DOHH2 (cell line): Measurements from ENCODE around the gene DOK3.

Experiments
- H3F3A ChIP-seq: fragments of 200-600 bp; sonication (generic), shearing (Covaris generic); 2 replicates; pipeline ENCODE4 v1.6.0; 2016; ENCODE audit warnings: antibody characterized with exemption, mild to moderate bottlenecking; ENCODE audit not compliant: control insufficient read depth, insufficient read depth
- H3K27ac ChIP-seq: fragments of 200-600 bp; sonication (generic); 2 replicates; pipeline ENCODE4 v1.5.1; 2014; ENCODE audit warnings: low read depth, mild to moderate bottlenecking, low read length, moderate library complexity
- H3K27me3 ChIP-seq: fragments of 200-600 bp; sonication (generic); 2 replicates; pipeline ENCODE4 v1.6.1; 2014; ENCODE audit warnings: mild to moderate bottlenecking, low read length, mixed read lengths; ENCODE audit not compliant: control insufficient read depth
- H3K36me3 ChIP-seq: fragments of 200-600 bp; sonication (generic); 2 replicates; pipeline ENCODE4 v1.6.1; 2014; ENCODE audit warnings: mild to moderate bottlenecking, low read length, moderate library complexity, mixed read lengths; ENCODE audit not compliant: control insufficient read depth
- H3K4me1 ChIP-seq: fragments of 200-600 bp; sonication (generic); 2 replicates; pipeline ENCODE4 v1.6.1; 2014; ENCODE audit warnings: mild to moderate bottlenecking, low read length, mixed read lengths; ENCODE audit not compliant: control insufficient read depth
- H3K4me2 ChIP-seq: fragments of 200-600 bp; sonication (generic); 2 replicates; pipeline ENCODE4 v1.6.0; 2014; ENCODE audit warnings: mild to moderate bottlenecking, low read length, moderate library complexity
- H3K4me3 ChIP-seq: fragments of 200-600 bp; sonication (generic); 2 replicates; pipeline ENCODE4 v1.5.1; 2014; ENCODE audit warnings: mild to moderate bottlenecking, low read length, mixed read lengths
- H3K79me2 ChIP-seq: fragments of 200-600 bp; sonication (generic); 2 replicates; pipeline ENCODE4 v1.6.1; 2014; ENCODE audit warnings: mild to moderate bottlenecking, low read length, mixed read lengths; ENCODE audit not compliant: control insufficient read depth
- H3K9me2 ChIP-seq: fragments of 200-600 bp; sonication (generic); replicated peaks from 2 replicates; pipeline ENCODE4 v1.6.1; 2014; ENCODE audit warnings: mild to moderate bottlenecking, low read length, mixed read lengths; ENCODE audit not compliant: control insufficient read depth
- H3K9me3 ChIP-seq: fragments of 200-600 bp; sonication (generic); 2 replicates; pipeline ENCODE4 v1.6.1; 2014; ENCODE audit warnings: antibody characterized with exemption, low read length, mixed read lengths; ENCODE audit not compliant: control insufficient read depth, insufficient read depth
- H4K20me1 ChIP-seq: fragments of 200-600 bp; sonication (generic); 2 replicates; pipeline ENCODE4 v1.6.0; 2014; ENCODE audit warnings: low read depth, mild to moderate bottlenecking, antibody characterized with exemption, low read length, moderate library complexity; ENCODE audit not compliant: control insufficient read depth, insufficient read depth
- CTCF ChIP-seq: fragments of 200-600 bp; sonication (generic); IDR thresholded peaks from one replicate; pipeline ENCODE4 v1.5.1; 2014; ENCODE audit warnings: antibody characterized with exemption, mild to moderate bottlenecking, low read depth, low read length; ENCODE audit not compliant: poor library complexity, severe bottlenecking
- EZH2phosphoT487 ChIP-seq: fragments of 200-600 bp; sonication (generic); IDR thresholded peaks from 2 replicates; pipeline ENCODE4 v1.6.1; 2017; ENCODE audit warnings: borderline replicate concordance, mild to moderate bottlenecking, antibody characterized with exemption, low read length, moderate library complexity, mixed read lengths

Gene DOK3

DNA sequence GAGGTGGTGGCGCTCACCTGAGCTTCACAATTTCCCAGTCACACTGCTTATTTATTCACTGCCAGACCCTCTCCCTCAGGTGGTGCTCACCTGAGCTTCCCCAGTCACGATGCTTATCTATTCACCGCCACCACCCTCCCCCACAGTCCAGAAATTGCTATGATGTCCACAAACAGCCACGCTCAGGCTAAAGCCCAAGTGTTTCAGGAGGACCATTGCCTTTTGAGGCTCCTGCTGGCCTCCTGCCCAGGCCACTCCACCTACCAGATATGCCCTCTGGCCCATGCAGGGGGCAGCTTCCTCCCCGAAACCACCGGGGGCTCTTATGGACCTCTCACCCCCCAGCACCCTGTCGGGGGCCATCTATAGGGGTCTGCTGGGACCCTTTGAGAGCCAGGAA, 16.8 kb downstream of the DOK3 start:
- Histone ChIP-seq H3K36me3 (peaks cover 7% of the 10 kb centered on the region; the same call in 1 of the 2 replicates), H4K20me1 (peaks cover 5% of the 10 kb centered on the region; the same call in 1 of the 2 replicates), H3K27ac (no peak overlapping the region), H3K79me2 (peaks cover 4% of the 10 kb centered on the region; the same call in 1 of the 2 replicates), H3K27me3 (peaks cover 1% of the 10 kb centered on the region), H3K4me1 (peaks cover 60% of the 10 kb centered on the region), H3F3A (peaks cover 5% of the 10 kb centered on the region; the same call in 1 of the 2 replicates), H3K9me3 (no peaks in the 10 kb centered on the region), H3K9me2 (no peaks in the 10 kb centered on the region), H3K4me3 (no peak overlapping the region), H3K4me2 (no peak overlapping the region)
- TF ChIP-seq EZH2phosphoT487 (no peak), CTCF (no peak)

- Histone ChIP-seq H3K79me2 (peaks cover 4% of the 10 kb centered on the region; the same call in 1 of the 2 replicates), H3K9me3 (no peaks in the 10 kb centered on the region), H3K36me3 (peaks cover 9% of the 10 kb centered on the region; the same call in 1 of the 2 replicates), H3K27ac (no peak overlapping the region), H3F3A (peaks cover 5% of the 10 kb centered on the region; the same call in 1 of the 2 replicates), H3K4me3 (no peak overlapping the region), H3K9me2 (no peaks in the 10 kb centered on the region), H3K4me1 (peaks cover 57% of the 10 kb centered on the region), H3K27me3 (no peaks in the 10 kb centered on the region), H3K4me2 (no peak overlapping the region), H4K20me1 (peaks cover 5% of the 10 kb centered on the region; the same call in 1 of the 2 replicates)
- TF ChIP-seq EZH2phosphoT487 (no peak), CTCF (no peak)
Observed at GRCh38 chr5:177491983-177492746, 17.5 kb downstream of the DOK3 start.

DNA sequence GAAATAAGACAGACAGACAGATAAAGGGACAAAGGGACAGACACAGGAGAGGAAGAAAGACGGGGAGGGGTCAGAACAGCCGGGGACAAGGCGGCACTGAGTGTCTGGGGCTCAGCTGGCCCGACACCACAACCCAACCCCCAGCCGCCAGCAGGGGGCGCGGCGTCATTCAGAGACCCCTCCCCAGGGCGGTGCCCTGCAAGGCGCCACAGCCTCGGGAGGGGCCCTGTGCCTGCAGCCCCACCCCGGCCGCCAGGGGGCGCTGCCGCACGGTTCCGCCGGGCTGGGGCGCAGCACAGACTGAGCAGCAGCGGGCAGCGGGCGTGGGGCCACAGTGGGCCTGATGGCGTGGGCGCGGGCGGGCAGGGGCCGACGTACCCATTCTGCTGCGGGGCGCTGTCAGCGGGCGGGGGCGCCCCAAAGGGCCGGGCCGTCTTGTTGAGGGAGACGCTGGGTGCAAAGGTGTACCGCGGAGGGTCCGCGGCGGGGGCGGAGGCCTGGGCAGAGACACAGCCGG, 18.1 kb downstream of the DOK3 start:
- peaks cover 4% of the 10 kb centered on the region; the same call in 1 of the 2 replicates for H4K20me1 ChIP-seq
- TF ChIP-seq EZH2phosphoT487 = no peak
- TF ChIP-seq CTCF = peak; percentile 60
- H3K27me3 ChIP-seq = no peaks in the 10 kb centered on the region
- peaks cover 55% of the 10 kb centered on the region for H3K4me1 ChIP-seq
- H3K27ac ChIP-seq = no peak overlapping the region
- peaks cover 2% of the 10 kb centered on the region; the same call in 1 of the 2 replicates for H3K79me2 ChIP-seq
- peaks cover 10% of the 10 kb centered on the region; the same call in 1 of the 2 replicates for H3K36me3 ChIP-seq
- H3K9me3 ChIP-seq = no peaks in the 10 kb centered on the region
- H3K9me2 ChIP-seq = no peaks in the 10 kb centered on the region
- peaks cover 5% of the 10 kb centered on the region; the same call in 1 of the 2 replicates for H3F3A ChIP-seq
- no peak overlapping the region for H3K4me3 ChIP-seq
- H3K4me2 ChIP-seq = no peak overlapping the region
